ENCODE data around the gene VPS26B. TPM values are rescaled to one million over a fixed set of nuclear protein-coding genes. Genes with fewer than 3 reads are reported as not detected.

VPS26B gene
- total RNA-seq (2021): 28.6 and 28.8 TPM in 2 replicates
- Bru-seq, nascent RNA: percentile 48 among the genes with signal in this experiment
- percentile 64 among the genes with signal in this experiment for BruChase-seq, experiment 1, labeled RNA remaining after a 2-hour chase
- percentile 70 among the genes with signal in this experiment for BruChase-seq, experiment 2, labeled RNA remaining after a 6-hour chase
- long read RNA-seq, transcript VPS26B-201 (6 exons, 3,691 nt): major isoform, 42 of 49 reads
- long read RNA-seq, partial matches to known transcripts: 2 of 49 reads
- long read RNA-seq, other reads (novel, unspliced or antisense): 5 of 49 reads

DNA sequence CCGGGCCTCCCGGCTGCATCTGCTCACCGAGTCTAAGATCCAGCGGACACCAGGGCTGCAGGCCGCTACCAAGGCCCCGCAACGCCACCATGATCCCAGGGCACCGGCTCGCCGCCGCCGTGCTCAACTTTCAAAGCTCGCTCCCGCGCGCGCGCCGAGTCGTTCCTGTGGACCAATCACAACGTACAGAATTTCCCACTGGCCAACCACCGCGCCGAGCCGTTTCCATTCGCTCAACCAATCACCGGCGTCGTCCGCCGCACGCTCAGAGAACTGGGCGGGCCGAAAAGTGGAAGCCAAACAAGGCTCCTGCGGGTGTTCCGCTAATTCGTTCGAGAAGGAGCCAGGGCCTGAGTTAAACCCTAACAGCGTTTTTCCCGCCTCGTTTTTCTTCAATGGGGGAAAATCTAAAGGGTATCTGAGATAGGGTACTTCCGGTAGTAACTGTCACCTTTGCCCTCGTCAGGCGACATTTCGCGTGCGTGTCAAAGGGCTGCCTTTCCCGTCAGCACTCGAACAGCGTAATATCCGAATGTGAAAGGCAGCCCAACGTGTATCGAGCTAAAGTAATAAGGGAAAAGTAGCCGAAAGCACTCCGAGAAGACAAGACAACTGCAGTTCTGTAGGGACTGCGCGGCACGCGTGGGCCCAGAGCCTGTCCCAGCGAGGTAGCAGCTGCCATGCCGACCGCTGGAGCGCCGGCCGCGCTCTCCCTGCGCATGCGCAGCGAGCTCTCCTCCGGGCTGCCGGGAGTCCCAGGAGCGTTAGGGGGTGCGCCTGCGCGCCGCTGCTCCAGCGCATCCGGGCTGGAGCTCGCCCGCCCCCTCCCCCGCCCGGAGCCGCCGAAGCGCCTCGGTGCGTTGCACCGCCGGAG lies at the start of gene VPS26B, which contains the start of gene NCAPD3:
TSS of gene VPS26B (plus strand) at position 836 of the 874 bp plus-strand sequence. CDS start 452 bp downstream, outside the sequence.
TSS of gene NCAPD3 (minus strand) at position 132 of the 874 bp plus-strand sequence. CDS start at position 91, 41 bp downstream.
- H4K20me1 ChIP-seq (ENCODE audit: insufficient read depth): 0 out of 2 replicates have a peak, but pooled peaks cover 4% of the 10 kb centered on the region
- ChIA-PET POLR2A (ENCODE audit: unreplicated experiment) (interaction anchor here (0.5 to 0.8 kb wide), 6 partner anchors 29 to 93 kb away, joined by 3 to 11 read pairs (median 5); partner anchors contain the start of genes ACAD8 and THYN1), CTCF (no interaction called here)
- no TSS peak for BruUV-seq (replicated peaks)
- intact Hi-C loops (cut with micrococcal nuclease; ENCODE audit: unreplicated experiment): loop anchor here (2.0 kb wide), 1 partner anchor 29 kb away; the partner anchor contains the start of genes ACAD8 and THYN1
- peak within 1 kb of the TSS; percentile 46; the same call in 1 of the 2 replicates for H3K27ac ChIP-seq
- DNase-seq: peak; percentile 90 to 92
- peak within 1 kb of the TSS; percentile 98 for H2AFZ ChIP-seq
- TF ChIP-seq, protein P1, sequence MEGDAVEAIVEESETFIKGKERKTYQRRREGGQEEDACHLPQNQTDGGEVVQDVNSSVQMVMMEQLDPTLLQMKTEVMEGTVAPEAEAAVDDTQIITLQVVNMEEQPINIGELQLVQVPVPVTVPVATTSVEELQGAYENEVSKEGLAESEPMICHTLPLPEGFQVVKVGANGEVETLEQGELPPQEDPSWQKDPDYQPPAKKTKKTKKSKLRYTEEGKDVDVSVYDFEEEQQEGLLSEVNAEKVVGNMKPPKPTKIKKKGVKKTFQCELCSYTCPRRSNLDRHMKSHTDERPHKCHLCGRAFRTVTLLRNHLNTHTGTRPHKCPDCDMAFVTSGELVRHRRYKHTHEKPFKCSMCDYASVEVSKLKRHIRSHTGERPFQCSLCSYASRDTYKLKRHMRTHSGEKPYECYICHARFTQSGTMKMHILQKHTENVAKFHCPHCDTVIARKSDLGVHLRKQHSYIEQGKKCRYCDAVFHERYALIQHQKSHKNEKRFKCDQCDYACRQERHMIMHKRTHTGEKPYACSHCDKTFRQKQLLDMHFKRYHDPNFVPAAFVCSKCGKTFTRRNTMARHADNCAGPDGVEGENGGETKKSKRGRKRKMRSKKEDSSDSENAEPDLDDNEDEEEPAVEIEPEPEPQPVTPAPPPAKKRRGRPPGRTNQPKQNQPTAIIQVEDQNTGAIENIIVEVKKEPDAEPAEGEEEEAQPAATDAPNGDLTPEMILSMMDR (conservative IDR thresholded peaks at IDR 0.05): no peak
- TF ChIP-seq EZH2 (IDR thresholded peaks at IDR 0.05; ENCODE audit: low read depth): no peak
- H3K79me2 ChIP-seq (ENCODE audit: low read depth): peaks cover 59% of the 10 kb centered on the region
- peak within 1 kb of the TSS; percentile 96 for H3K4me2 ChIP-seq
- no peaks in the 10 kb centered on the region for H3K27me3 ChIP-seq (ENCODE audit: insufficient read depth, low read depth)
- H3K4me3 ChIP-seq: peak within 1 kb of the TSS; percentile 84
- H3K36me3 ChIP-seq (ENCODE audit: low read depth): 0 out of 2 replicates have a peak, but pooled peaks cover 8% of the 10 kb centered on the region
- no peaks in the 10 kb centered on the region for H3F3A ChIP-seq (ENCODE audit: insufficient read depth, low read depth)
- H3K9me3 ChIP-seq (ENCODE audit: insufficient read depth, low read depth): no peaks in the 10 kb centered on the region
- H3K4me1 ChIP-seq (replicated peaks; ENCODE audit: insufficient read depth): peaks cover 21% of the 10 kb centered on the region
- no peaks in the 10 kb centered on the region for H3K9me2 ChIP-seq (ENCODE audit: insufficient read depth)

- ChIA-PET CTCF (no interaction called here), POLR2A (ENCODE audit: unreplicated experiment) (interaction anchor here (0.6 kb wide), 1 partner anchor 203 kb away, joined by 4 read pairs; no protein-coding TSS in a partner anchor)
- Histone ChIP-seq H3K36me3 (ENCODE audit: low read depth) (peaks cover 10% of the 10 kb centered on the region; the same call in 1 of the 2 replicates), H3K4me3 (no peak overlapping the region), H3K9me3 (ENCODE audit: insufficient read depth, low read depth) (no peaks in the 10 kb centered on the region), H3K27ac (no peak overlapping the region), H3K4me1 (replicated peaks; ENCODE audit: insufficient read depth) (no peaks in the 10 kb centered on the region), H3K4me2 (no peak overlapping the region), H3F3A (ENCODE audit: insufficient read depth, low read depth) (no peaks in the 10 kb centered on the region), H3K9me2 (ENCODE audit: insufficient read depth) (no peaks in the 10 kb centered on the region), H3K79me2 (ENCODE audit: low read depth) (no peaks in the 10 kb centered on the region), H4K20me1 (ENCODE audit: insufficient read depth) (no peaks in the 10 kb centered on the region), H3K27me3 (ENCODE audit: insufficient read depth, low read depth) (no peaks in the 10 kb centered on the region), H2AFZ (no peak overlapping the region)
- no peak for DNase-seq
- TF ChIP-seq, protein P1 (conservative IDR thresholded peaks at IDR 0.05): no peak
- no peak for TF ChIP-seq EZH2 (IDR thresholded peaks at IDR 0.05; ENCODE audit: low read depth)
- intact Hi-C loops (cut with micrococcal nuclease; ENCODE audit: unreplicated experiment): no loop called here
- BruUV-seq (replicated peaks): no TSS peak
Measured at GRCh38 chr11:134176284-134176683, 48.2 kb upstream of the VPS26B start.

- intact Hi-C loops (cut with micrococcal nuclease; ENCODE audit: unreplicated experiment): no loop called here
- no peak for DNase-seq
- Histone ChIP-seq H3K9me2 (ENCODE audit: insufficient read depth) (no peaks in the 10 kb centered on the region), H2AFZ (no peak overlapping the region), H3K4me2 (no peak overlapping the region), H4K20me1 (ENCODE audit: insufficient read depth) (no peaks in the 10 kb centered on the region), H3K4me1 (replicated peaks; ENCODE audit: insufficient read depth) (no peaks in the 10 kb centered on the region), H3K27ac (no peak overlapping the region), H3K36me3 (ENCODE audit: low read depth) (peaks cover 10% of the 10 kb centered on the region; the same call in 1 of the 2 replicates), H3K27me3 (ENCODE audit: insufficient read depth, low read depth) (no peaks in the 10 kb centered on the region), H3K79me2 (ENCODE audit: low read depth) (no peaks in the 10 kb centered on the region), H3K4me3 (no peak overlapping the region), H3F3A (ENCODE audit: insufficient read depth, low read depth) (no peaks in the 10 kb centered on the region), H3K9me3 (ENCODE audit: insufficient read depth, low read depth) (no peaks in the 10 kb centered on the region)
- BruUV-seq (replicated peaks): no TSS peak
- ChIA-PET CTCF (no interaction called here), POLR2A (ENCODE audit: unreplicated experiment) (no interaction called here)
- no peak for TF ChIP-seq EZH2 (IDR thresholded peaks at IDR 0.05; ENCODE audit: low read depth)
- TF ChIP-seq, protein P1 (conservative IDR thresholded peaks at IDR 0.05): no peak
Measured at GRCh38 chr11:134178032-134178674, 46.3 kb upstream of the VPS26B start.

Measured in PC-9 (cell line).